ENCODE measurements around the gene TRIL.
A peak's percentile ranks its signal among the peaks of the same experiment; 100 is the strongest.

Gene TRIL

GRCh38 chr7:28958235-28958979 is at the start of gene TRIL:
TSS of gene TRIL (minus strand) at chr7:28958330. CDS start at chr7:28958046, 284 bp downstream.
- intact Hi-C loops (cut with DNase I; ENCODE audit: low total_unique reads), result no loop called here
- TF ChIP-seq CTCF (IDR thresholded peaks at IDR 0.05), result no peak
- H3K27me3 ChIP-seq, result peaks cover 3 to 37% of the 10 kb centered on the region in 2 donors
- peaks cover 0 to 39% (median 31%) of the 10 kb centered on the region in 4 donors for H3K4me1 ChIP-seq
- H3K27ac ChIP-seq, result peak within 1 kb of the TSS; percentile 16 to 24
- peak within 1 kb of the TSS; percentile 45 to 58 for H3K4me3 ChIP-seq
- H3K9me3 ChIP-seq, result no peaks in the 10 kb centered on the region
- H3K36me3 ChIP-seq, result no peaks in the 10 kb centered on the region
- peak; percentile 37 to 74 for DNase-seq

GRCh38 chr7:29007127-29007526 is 49.0 kb upstream of the TRIL start:
- no peak overlapping the region for H3K4me3 ChIP-seq
- no peaks in the 10 kb centered on the region for H3K36me3 ChIP-seq
- no peaks in the 10 kb centered on the region for H3K4me1 ChIP-seq
- H3K27ac ChIP-seq, result no peak overlapping the region
- DNase-seq, result no peak
- no peak for TF ChIP-seq CTCF (IDR thresholded peaks at IDR 0.05)
- intact Hi-C loops (cut with DNase I; ENCODE audit: low total_unique reads), result no loop called here
- no peaks in the 10 kb centered on the region for H3K27me3 ChIP-seq
- H3K9me3 ChIP-seq, result no peaks in the 10 kb centered on the region

- intact Hi-C loops (cut with DNase I; ENCODE audit: low total_unique reads), result no loop called here
- Histone ChIP-seq H3K36me3 (no peaks in the 10 kb centered on the region), H3K9me3 (no peaks in the 10 kb centered on the region), H3K4me3 (no peak overlapping the region), H3K27ac (no peak overlapping the region), H3K27me3 (no peaks in the 10 kb centered on the region), H3K4me1 (no peaks in the 10 kb centered on the region)
- TF ChIP-seq CTCF (IDR thresholded peaks at IDR 0.05), result no peak
- DNase-seq, result no peak
Observed at GRCh38 chr7:29005829-29006228, 47.7 kb upstream of the TRIL start.

GRCh38 chr7:29005406-29005805 is 47.3 kb upstream of the TRIL start:
- no peaks in the 10 kb centered on the region for H3K36me3 ChIP-seq
- intact Hi-C loops (cut with DNase I; ENCODE audit: low total_unique reads), result no loop called here

GRCh38 chr7:29003703-29004102 is 45.6 kb upstream of the TRIL start:
- Histone ChIP-seq H3K36me3 (no peaks in the 10 kb centered on the region), H3K4me1 (no peaks in the 10 kb centered on the region), H3K27me3 (no peaks in the 10 kb centered on the region), H3K4me3 (no peak overlapping the region), H3K9me3 (no peaks in the 10 kb centered on the region), H3K27ac (no peak overlapping the region)
- TF ChIP-seq CTCF (IDR thresholded peaks at IDR 0.05), result no peak
- no peak for DNase-seq
- intact Hi-C loops (cut with DNase I; ENCODE audit: low total_unique reads), result no loop called here

More at GRCh38 chr7:29005406-29005805, 47.3 kb upstream of the TRIL start:
- Histone ChIP-seq H3K4me1 (no peaks in the 10 kb centered on the region), H3K9me3 (no peaks in the 10 kb centered on the region), H3K27ac (no peak overlapping the region), H3K4me3 (no peak overlapping the region), H3K27me3 (no peaks in the 10 kb centered on the region)
- no peak for TF ChIP-seq CTCF (IDR thresholded peaks at IDR 0.05)
- no peak for DNase-seq

All from tibial artery (tissue), 4 donors.